Body of pancreas (tissue), 4 donors: ENCODE results near the gene CAMSAP1. TPM values are rescaled to one million over a fixed set of nuclear protein-coding genes. Genes with fewer than 3 reads are reported as not detected.

ENCODE experiments used
- ATAC-seq: fragments of 150-250 bp; one replicate; pipeline ENCODE4 v1.9.1; 2016
- DNase-seq, 4 donors: peaks; one replicate each; pipeline ENCODE4 v3.0.0-alpha.2; 2019
- H3K27ac ChIP-seq, 4 donors: fragments of 200-600 bp; sonication (generic); 1 replicate in 3 of 4; 2 replicates in 1 of 4; pipeline versions ENCODE4 v1.5.1 to v1.6.1; 2016 to 2019; ENCODE audit warnings: mild to moderate bottlenecking in 1 of 4, mixed read lengths in 1 of 4, moderate library complexity in 1 of 4
- H3K27me3 ChIP-seq, 2 donors: fragments of 200-600 bp; sonication (generic); one replicate each; pipeline ENCODE4 v1.6.0; 2016; ENCODE audit warnings: mild to moderate bottlenecking in 1 of 2
- H3K36me3 ChIP-seq, 2 donors: fragments of 200-600 bp; sonication (generic); replicated peaks in 1 of 2; 2 replicates each; pipeline ENCODE4 v1.5.1; 2016; ENCODE audit warnings: low read depth in 2 of 2; ENCODE audit not compliant: insufficient read depth in 1 of 2
- H3K4me1 ChIP-seq: fragments of 200-600 bp; sonication (generic); one replicate; pipeline ENCODE4 v1.6.0; 2016
- H3K4me3 ChIP-seq, 2 donors: fragments of 200-600 bp; sonication (generic); 1 replicate in 1 of 2; 2 replicates in 1 of 2; pipeline ENCODE4 v1.5.1; 2016 to 2019
- H3K9me3 ChIP-seq, 3 donors: fragments of 200-600 bp; sonication (generic); 1 replicate in 2 of 3; 2 replicates in 1 of 3; pipeline ENCODE4 v1.5.1; 2016
- CTCF ChIP-seq, 7 experiments: fragments of 450-650 bp in 4 of 7; fragments of 200-600 bp in 3 of 7; sonication (generic) in 3 of 7; IDR thresholded peaks; one replicate each; pipeline ENCODE4 v1.5.1; 2016 to 2019; ENCODE audit warnings: antibody characterized with exemption in 7 of 7
- POLR2A ChIP-seq, 3 donors: fragments of 450-650 bp; IDR thresholded peaks; one replicate each; pipeline ENCODE4 v1.6.1; 2016; ENCODE audit warnings: antibody characterized with exemption in 3 of 3, mild to moderate bottlenecking in 2 of 3
- whole genome bisulfite sequencing, 2 donors: methylation state at CpG; one replicate each; pipeline ENCODE4 v1.1.5; 2017; 5-methylcytosine and 5-hydroxymethylcytosine counted together
- intact Hi-C: fragments of 100-400 bp; cut with DNase I; formaldehyde crosslinking; loops from one replicate; pipeline ENCODE4 v1.15.1; 2023
- total RNA-seq, 2 donors: library from RNA; depleted of rRNA; stranded (reverse); fragments of >200 nt; gene quantifications; one replicate each; pipeline ENCODE4 v1.1.0, GENCODE V29; 2016

Gene CAMSAP1
- total RNA-seq, 2 donors from 2014 or later, result 14.8 to 30.3 TPM

GRCh38 chr9:135833864-135834263 lies 73.5 kb downstream of the CAMSAP1 start:
- no peaks in the 10 kb centered on the region for H3K9me3 ChIP-seq
- DNase-seq, result no peak
- WGBS, 2 donors, result 81 to 83% methylated on average over 3 of the region's 3 CpGs
- TF ChIP-seq CTCF (IDR thresholded peaks at IDR 0.05) (no peak), POLR2A (IDR thresholded peaks at IDR 0.05) (no peak)
- intact Hi-C loops, result no loop called here
- H3K4me3 ChIP-seq, result no peak overlapping the region
- no peaks in the 10 kb centered on the region for H3K4me1 ChIP-seq
- no peak for ATAC-seq
- no peak overlapping the region for H3K27ac ChIP-seq
- H3K36me3 ChIP-seq, result no peaks in the 10 kb centered on the region
- no peaks in the 10 kb centered on the region for H3K27me3 ChIP-seq

- Histone ChIP-seq H3K27me3 (no peaks in the 10 kb centered on the region), H3K36me3 (peaks cover 0 to 5% of the 10 kb centered on the region in 2 donors), H3K4me1 (no peaks in the 10 kb centered on the region), H3K4me3 (no peak overlapping the region), H3K9me3 (no peaks in the 10 kb centered on the region), H3K27ac (no peak overlapping the region)
- DNase-seq, result no peak
- WGBS, 2 donors, result 89 to 96% methylated on average over 1 of the region's 1 CpG
- ATAC-seq, result no peak
- TF ChIP-seq POLR2A (IDR thresholded peaks at IDR 0.05), result no peak
- no peak for TF ChIP-seq CTCF (IDR thresholded peaks at IDR 0.05)
- intact Hi-C loops, result no loop called here
Measured at GRCh38 chr9:135830496-135830895, 76.8 kb downstream of the CAMSAP1 start.

GRCh38 chr9:135828656-135829055 lies 78.7 kb downstream of the CAMSAP1 start:
- Histone ChIP-seq H3K36me3 (peaks cover 0 to 5% of the 10 kb centered on the region in 2 donors), H3K27me3 (no peaks in the 10 kb centered on the region), H3K4me1 (no peaks in the 10 kb centered on the region), H3K27ac (no peak overlapping the region), H3K4me3 (no peak overlapping the region), H3K9me3 (no peaks in the 10 kb centered on the region)
- TF ChIP-seq CTCF (IDR thresholded peaks at IDR 0.05) (no peak), POLR2A (IDR thresholded peaks at IDR 0.05) (no peak)
- DNase-seq (no peak), ATAC-seq (no peak)
- intact Hi-C loops, result no loop called here
- WGBS, 2 donors, result 96 to 99% methylated on average over 5 of the region's 5 CpGs

GRCh38 chr9:135827866-135828580 lies 79.3 kb downstream of the CAMSAP1 start:
- Histone ChIP-seq H3K9me3 (no peaks in the 10 kb centered on the region), H3K27me3 (no peaks in the 10 kb centered on the region), H3K36me3 (peaks cover 0 to 9% of the 10 kb centered on the region in 2 donors), H3K4me1 (no peaks in the 10 kb centered on the region), H3K27ac (no peak overlapping the region), H3K4me3 (no peak overlapping the region)
- intact Hi-C loops, result no loop called here
- no peak for DNase-seq
- ATAC-seq, result no peak
- TF ChIP-seq POLR2A (IDR thresholded peaks at IDR 0.05) (no peak), CTCF (IDR thresholded peaks at IDR 0.05) (no peak)
- 90 to 93% methylated on average over 7 to 13 of the region's 13 CpGs for WGBS, 2 donors

GRCh38 chr9:135827301-135827700 lies 80.0 kb downstream of the CAMSAP1 start:
- intact Hi-C loops, result no loop called here
- H3K27ac ChIP-seq, result no peak overlapping the region
- H3K4me1 ChIP-seq, result no peaks in the 10 kb centered on the region
- no peak for ATAC-seq
- peaks cover 0 to 15% of the 10 kb centered on the region in 2 donors for H3K36me3 ChIP-seq
- H3K9me3 ChIP-seq, result no peaks in the 10 kb centered on the region
- 96 to 97% methylated on average over 12 of the region's 12 CpGs for WGBS, 2 donors
- H3K4me3 ChIP-seq, result no peak overlapping the region
- no peaks in the 10 kb centered on the region for H3K27me3 ChIP-seq
- TF ChIP-seq POLR2A (IDR thresholded peaks at IDR 0.05), result no peak
- no peak for TF ChIP-seq CTCF (IDR thresholded peaks at IDR 0.05)
- no peak for DNase-seq
